ENCODE measurements around the gene TLCD3B. TPM values are rescaled to one million over a fixed set of nuclear protein-coding genes. Genes with fewer than 3 reads are reported as not detected.

TLCD3B gene
- total and polyA plus RNA-seq, 9 donors: 0.15 TPM; not detected in 8

DNA sequence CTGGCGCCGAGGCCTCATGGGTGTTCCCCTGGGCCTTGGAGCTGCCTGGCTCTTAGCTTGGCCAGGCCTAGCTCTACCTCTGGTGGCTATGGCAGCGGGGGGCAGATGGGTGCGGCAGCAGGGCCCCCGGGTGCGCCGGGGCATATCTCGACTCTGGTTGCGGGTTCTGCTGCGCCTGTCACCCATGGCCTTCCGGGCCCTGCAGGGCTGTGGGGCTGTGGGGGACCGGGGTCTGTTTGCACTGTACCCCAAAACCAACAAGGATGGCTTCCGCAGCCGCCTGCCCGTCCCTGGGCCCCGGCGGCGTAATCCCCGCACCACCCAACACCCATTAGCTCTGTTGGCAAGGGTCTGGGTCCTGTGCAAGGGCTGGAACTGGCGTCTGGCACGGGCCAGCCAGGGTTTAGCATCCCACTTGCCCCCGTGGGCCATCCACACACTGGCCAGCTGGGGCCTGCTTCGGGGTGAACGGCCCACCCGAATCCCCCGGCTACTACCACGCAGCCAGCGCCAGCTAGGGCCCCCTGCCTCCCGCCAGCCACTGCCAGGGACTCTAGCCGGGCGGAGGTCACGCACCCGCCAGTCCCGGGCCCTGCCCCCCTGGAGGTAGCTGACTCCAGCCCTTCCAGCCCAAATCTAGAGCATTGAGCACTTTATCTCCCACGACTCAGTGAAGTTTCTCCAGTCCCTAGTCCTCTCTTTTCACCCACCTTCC, 43.5 kb downstream of the TLCD3B start:
- intact Hi-C loops (cut with DNase I): no loop called here
- WGBS, 3 donors: 84 to 89% (median 86%) methylated on average over 21 to 35 of the region's 35 CpGs
- no peak overlapping the region for H3K4me3 ChIP-seq
- H3K9me3 ChIP-seq: no peaks in the 10 kb centered on the region
- TF ChIP-seq EP300 (IDR thresholded peaks at IDR 0.05): no peak
- H3K27me3 ChIP-seq: no peaks in the 10 kb centered on the region
- no peak overlapping the region for H3K27ac ChIP-seq
- no peaks in the 10 kb centered on the region for H3K36me3 ChIP-seq
- DNase-seq: peak in 1 of 5 donors; percentile 35
- no peaks in the 10 kb centered on the region for H3K4me1 ChIP-seq (ENCODE audit: insufficient read depth)

- no peaks in the 10 kb centered on the region for H3K9me3 ChIP-seq
- TF ChIP-seq, protein P1, sequence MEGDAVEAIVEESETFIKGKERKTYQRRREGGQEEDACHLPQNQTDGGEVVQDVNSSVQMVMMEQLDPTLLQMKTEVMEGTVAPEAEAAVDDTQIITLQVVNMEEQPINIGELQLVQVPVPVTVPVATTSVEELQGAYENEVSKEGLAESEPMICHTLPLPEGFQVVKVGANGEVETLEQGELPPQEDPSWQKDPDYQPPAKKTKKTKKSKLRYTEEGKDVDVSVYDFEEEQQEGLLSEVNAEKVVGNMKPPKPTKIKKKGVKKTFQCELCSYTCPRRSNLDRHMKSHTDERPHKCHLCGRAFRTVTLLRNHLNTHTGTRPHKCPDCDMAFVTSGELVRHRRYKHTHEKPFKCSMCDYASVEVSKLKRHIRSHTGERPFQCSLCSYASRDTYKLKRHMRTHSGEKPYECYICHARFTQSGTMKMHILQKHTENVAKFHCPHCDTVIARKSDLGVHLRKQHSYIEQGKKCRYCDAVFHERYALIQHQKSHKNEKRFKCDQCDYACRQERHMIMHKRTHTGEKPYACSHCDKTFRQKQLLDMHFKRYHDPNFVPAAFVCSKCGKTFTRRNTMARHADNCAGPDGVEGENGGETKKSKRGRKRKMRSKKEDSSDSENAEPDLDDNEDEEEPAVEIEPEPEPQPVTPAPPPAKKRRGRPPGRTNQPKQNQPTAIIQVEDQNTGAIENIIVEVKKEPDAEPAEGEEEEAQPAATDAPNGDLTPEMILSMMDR (IDR thresholded peaks at IDR 0.05): no peak
- TF ChIP-seq POLR2A (IDR thresholded peaks at IDR 0.05) (no peak), EP300 (IDR thresholded peaks at IDR 0.05) (no peak)
- intact Hi-C loops (cut with DNase I): no loop called here
- H3K36me3 ChIP-seq: no peaks in the 10 kb centered on the region
- no peak overlapping the region for H3K27ac ChIP-seq
- no peaks in the 10 kb centered on the region for H3K4me1 ChIP-seq (ENCODE audit: insufficient read depth)
- H3K4me3 ChIP-seq: no peak overlapping the region
- no peaks in the 10 kb centered on the region for H3K27me3 ChIP-seq
- DNase-seq: peak in 1 of 5 donors; percentile 26
- WGBS, 3 donors: 82 to 89% (median 88%) methylated on average over 5 of the region's 5 CpGs
Measured at GRCh38 chr16:29986931-29987330, 44.1 kb downstream of the TLCD3B start.

GRCh38 chr16:29986231-29986630, 44.8 kb downstream of the TLCD3B start:
- no peak overlapping the region for H3K4me3 ChIP-seq
- no peaks in the 10 kb centered on the region for H3K36me3 ChIP-seq
- no peaks in the 10 kb centered on the region for H3K9me3 ChIP-seq
- intact Hi-C loops (cut with DNase I): no loop called here
- TF ChIP-seq POLR2A (IDR thresholded peaks at IDR 0.05) (no peak), EP300 (IDR thresholded peaks at IDR 0.05) (no peak)
- TF ChIP-seq, protein P1 (IDR thresholded peaks at IDR 0.05): no peak
- no peak overlapping the region for H3K27ac ChIP-seq
- peak in 1 of 5 donors; percentile 28 for DNase-seq
- no peaks in the 10 kb centered on the region for H3K4me1 ChIP-seq (ENCODE audit: insufficient read depth)
- WGBS, 3 donors: 87 to 93% (median 90%) methylated on average over 20 of the region's 20 CpGs
- no peaks in the 10 kb centered on the region for H3K27me3 ChIP-seq

DNA sequence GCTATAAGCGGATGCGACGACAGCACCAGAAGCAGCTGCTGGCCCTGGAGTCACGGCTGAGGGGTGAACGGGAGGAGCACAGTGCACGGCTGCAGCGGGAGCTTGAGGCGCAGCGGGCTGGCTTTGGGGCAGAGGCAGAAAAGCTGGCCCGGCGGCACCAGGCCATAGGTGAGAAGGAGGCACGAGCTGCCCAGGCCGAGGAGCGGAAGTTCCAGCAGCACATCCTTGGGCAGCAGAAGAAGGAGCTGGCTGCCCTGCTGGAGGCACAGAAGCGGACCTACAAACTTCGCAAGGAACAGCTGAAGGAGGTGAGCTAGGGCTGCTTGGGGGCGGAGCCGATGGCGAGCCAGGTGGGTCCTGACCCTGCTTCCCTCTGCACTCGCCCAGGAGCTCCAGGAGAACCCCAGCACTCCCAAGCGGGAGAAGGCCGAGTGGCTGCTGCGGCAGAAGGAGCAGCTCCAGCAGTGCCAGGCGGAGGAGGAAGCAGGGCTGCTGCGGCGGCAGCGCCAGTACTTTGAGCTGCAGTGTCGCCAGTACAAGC, 45.7 kb downstream of the TLCD3B start:
- TF ChIP-seq, protein P1 (IDR thresholded peaks at IDR 0.05): no peak
- TF ChIP-seq POLR2A (IDR thresholded peaks at IDR 0.05): no peak
- no peak for TF ChIP-seq EP300 (IDR thresholded peaks at IDR 0.05)
- Histone ChIP-seq H3K4me1 (ENCODE audit: insufficient read depth) (no peaks in the 10 kb centered on the region), H3K27ac (no peak overlapping the region), H3K36me3 (no peaks in the 10 kb centered on the region), H3K4me3 (no peak overlapping the region), H3K27me3 (no peaks in the 10 kb centered on the region), H3K9me3 (no peaks in the 10 kb centered on the region)
- DNase-seq: peak in 1 of 5 donors; percentile 27
- WGBS, 3 donors: 91 to 92% (median 92%) methylated on average over 28 of the region's 28 CpGs
- intact Hi-C loops (cut with DNase I): no loop called here

- Histone ChIP-seq H3K36me3 (no peaks in the 10 kb centered on the region), H3K27me3 (no peaks in the 10 kb centered on the region), H3K4me3 (no peak overlapping the region), H3K9me3 (no peaks in the 10 kb centered on the region), H3K27ac (no peak overlapping the region), H3K4me1 (ENCODE audit: insufficient read depth) (no peaks in the 10 kb centered on the region)
- intact Hi-C loops (cut with DNase I): no loop called here
- no peak for DNase-seq
- 84 to 88% (median 87%) methylated on average over 5 of the region's 5 CpGs for WGBS, 3 donors
- TF ChIP-seq POLR2A (IDR thresholded peaks at IDR 0.05) (no peak), EP300 (IDR thresholded peaks at IDR 0.05) (no peak)
- TF ChIP-seq, protein P1 (IDR thresholded peaks at IDR 0.05): no peak
Measured at GRCh38 chr16:29984764-29985147, 46.3 kb downstream of the TLCD3B start.
